ENCODE data around the gene KLHDC4. TPM values are rescaled to one million over a fixed set of nuclear protein-coding genes. Genes with fewer than 3 reads are reported as not detected.

KLHDC4 gene
- total and polyA plus RNA-seq, 9 of the 15 experiments (the other 6 are each of a cell fraction or from before 2014, with no cell fraction given): 1.3 to 68.1 (median 32.8) TPM

DNA sequence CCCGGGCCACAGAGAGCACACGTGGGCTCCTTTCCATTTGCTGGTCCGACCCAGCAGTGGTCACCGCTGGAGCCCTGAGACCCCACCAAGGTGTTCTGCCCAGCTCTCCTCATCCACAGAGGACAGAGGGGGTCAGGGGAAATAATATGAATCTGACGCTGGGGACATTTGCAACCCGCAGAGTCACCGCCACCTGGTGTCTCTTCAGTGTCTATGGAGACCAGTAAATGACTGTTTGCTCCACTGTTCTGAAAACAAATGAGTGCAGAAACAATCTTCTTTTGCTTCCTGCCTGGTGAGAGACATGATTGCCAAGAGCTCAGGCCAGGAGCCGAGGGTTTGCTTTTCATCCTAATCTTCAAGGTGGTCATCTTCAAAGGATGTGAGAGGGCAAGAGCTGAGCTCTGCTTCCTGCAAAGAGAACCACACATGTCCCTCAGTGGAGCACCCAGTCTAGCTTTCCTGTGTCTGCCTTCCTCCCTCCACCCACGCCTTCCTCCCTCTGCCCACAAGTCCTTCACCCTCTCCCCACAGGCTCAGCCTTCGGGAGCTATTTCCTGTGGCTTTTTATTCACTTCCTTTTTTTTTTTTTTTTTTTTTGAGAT is 14.7 kb upstream of the KLHDC4 start (continued):
- 0 out of 2 replicates have a peak, but pooled peaks have one; percentile 19 for TF ChIP-seq OTX1 (CRISPR knock-in tag; IDR thresholded peaks at IDR 0.05)
- TF ChIP-seq EWSR1 (IDR thresholded peaks at IDR 0.05; ENCODE audit: borderline replicate concordance, low read depth, partially characterized antibody): no peak
- no peak for TF ChIP-seq NCOA2 (IDR thresholded peaks at IDR 0.05; ENCODE audit: partially characterized antibody in 2 of 2)
- TF ChIP-seq MYNN (IDR thresholded peaks at IDR 0.05): no peak; the same call in 1 of the 2 replicates
- no peak for TF ChIP-seq MYNN (CRISPR knock-in tag; IDR thresholded peaks at IDR 0.05)
- TF ChIP-seq GABPB1 (CRISPR knock-in tag; IDR thresholded peaks at IDR 0.05): no peak
- TF ChIP-seq KLF1 (tag; IDR thresholded peaks at IDR 0.05): no peak
- TF ChIP-seq DDX20 (tag; IDR thresholded peaks at IDR 0.05; ENCODE audit: low read depth): no peak
- no peak for TF ChIP-seq MCM7 (IDR thresholded peaks at IDR 0.05)
- TF ChIP-seq SRF (CRISPR knock-in tag; IDR thresholded peaks at IDR 0.05): no peak
- TF ChIP-seq, protein P1, sequence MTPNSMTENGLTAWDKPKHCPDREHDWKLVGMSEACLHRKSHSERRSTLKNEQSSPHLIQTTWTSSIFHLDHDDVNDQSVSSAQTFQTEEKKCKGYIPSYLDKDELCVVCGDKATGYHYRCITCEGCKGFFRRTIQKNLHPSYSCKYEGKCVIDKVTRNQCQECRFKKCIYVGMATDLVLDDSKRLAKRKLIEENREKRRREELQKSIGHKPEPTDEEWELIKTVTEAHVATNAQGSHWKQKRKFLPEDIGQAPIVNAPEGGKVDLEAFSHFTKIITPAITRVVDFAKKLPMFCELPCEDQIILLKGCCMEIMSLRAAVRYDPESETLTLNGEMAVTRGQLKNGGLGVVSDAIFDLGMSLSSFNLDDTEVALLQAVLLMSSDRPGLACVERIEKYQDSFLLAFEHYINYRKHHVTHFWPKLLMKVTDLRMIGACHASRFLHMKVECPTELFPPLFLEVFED (CRISPR knock-in tag; conservative IDR thresholded peaks at IDR 0.05): peak; percentile 75; the same call in 1 of the 2 replicates
- TF ChIP-seq SPI1 (IDR thresholded peaks at IDR 0.05; ENCODE audit: borderline replicate concordance, low read depth, low read length): peak; percentile 84
